Globus pallidus (tissue), 1 donor: ENCODE measurements around the gene KIF16B.

Experiments used
- DNase-seq: peaks from one replicate; pipeline ENCODE4 v3.0.0-alpha.2; 2015; ENCODE audit warnings: low spot score

The KIF16B gene

DNA sequence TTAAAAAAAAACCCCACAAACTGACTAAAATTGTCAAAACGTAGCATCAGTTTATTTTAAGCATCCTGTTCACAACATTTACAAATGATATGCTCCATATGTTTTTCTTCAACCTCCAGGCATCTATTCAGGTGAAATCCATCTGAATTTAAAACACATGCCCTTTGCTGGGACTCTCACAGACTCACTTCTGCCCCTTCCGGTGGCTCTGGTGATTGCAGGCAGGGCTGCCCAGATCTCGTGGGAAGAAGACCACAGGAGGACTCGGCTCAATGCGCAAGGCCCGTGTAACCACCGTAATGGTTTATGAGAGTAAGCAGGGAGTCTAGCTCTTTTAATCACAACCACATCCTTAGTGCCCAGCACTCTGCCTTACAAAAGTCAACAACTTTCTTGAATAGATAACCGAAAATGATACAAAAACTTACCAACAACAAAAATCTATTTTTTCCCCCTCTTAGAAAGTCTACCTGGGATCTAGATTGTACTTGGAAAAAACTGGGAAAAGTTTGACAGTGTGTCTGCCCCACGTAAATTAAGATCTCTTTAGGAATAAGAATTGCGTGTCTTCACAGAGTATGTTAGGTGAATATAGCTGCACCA is 139.1 kb downstream of the KIF16B start:
- DNase-seq, result peak; percentile 9

DNA sequence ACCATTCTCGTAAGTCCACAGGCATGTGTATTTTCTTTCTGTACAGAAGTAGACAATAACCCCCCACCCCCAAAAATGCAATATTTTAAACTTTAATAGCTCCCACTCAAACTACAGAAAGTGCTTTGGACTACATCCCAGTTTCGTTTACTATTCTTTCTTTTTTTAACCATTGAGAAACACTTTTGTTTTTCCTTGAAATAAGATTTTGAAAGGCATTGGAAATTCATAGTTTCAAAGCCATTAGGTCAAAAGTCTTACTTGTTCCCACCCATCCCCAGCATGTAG is 140.0 kb downstream of the KIF16B start:
- no peak for DNase-seq

GRCh38 chr20:16432466-16433292 is 140.6 kb downstream of the KIF16B start:
- no peak for DNase-seq

DNA sequence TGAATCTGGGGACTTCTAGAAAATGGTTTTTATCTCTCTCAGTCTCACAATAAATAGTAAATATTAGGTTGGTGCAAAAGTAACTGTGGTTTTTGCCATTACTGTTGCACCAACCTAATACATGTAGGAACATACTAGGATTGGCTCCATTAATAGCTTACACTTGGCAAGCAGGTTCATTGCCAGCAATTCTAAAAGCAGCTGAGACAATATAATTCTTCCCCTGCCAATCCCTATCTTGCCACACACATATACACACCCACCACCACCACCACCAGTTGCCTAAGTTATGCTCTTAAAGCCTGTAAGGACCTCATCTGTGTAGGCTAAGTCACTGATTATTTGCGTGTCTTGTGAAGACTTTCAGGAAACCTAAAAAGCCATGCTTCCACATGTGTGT is 145.1 kb downstream of the KIF16B start:
- DNase-seq, result no peak

DNA sequence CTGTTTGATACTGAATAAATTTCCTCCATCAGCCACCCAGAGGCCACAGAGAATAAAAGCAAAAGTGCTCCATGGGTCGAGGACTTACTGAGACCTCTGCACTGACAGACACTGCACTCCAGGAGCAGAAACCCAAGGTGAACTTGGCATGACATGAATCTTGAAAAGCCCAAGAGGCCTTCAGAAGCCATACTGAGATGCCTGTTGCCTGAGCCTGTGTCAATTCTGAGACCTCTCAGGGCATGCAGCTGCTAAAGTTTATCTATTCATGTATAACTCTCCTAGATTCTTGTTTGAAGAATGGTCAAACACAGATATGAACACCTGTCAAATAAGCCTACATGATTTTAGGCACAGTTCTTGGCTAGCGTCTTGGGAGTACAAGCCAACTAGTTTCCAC is 145.7 kb downstream of the KIF16B start:
- DNase-seq, result no peak

DNA sequence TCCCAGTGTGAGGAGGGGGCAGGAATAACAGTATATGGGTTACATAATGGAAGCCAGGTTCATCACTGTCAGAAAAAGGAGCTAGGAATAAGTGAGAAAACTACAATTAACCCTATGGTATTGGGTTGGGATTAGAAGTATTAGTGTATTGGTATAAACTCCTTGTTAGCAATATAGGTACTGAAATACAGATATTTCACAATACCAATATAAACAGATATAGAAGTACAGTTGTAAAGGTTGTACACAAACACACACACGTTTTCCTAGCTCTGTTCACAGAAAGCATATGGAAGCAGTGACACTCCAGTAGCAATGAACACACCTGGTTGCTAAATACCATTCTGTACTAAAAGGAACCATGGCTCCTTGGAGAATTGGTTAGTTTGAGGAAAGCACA is 148.5 kb downstream of the KIF16B start:
- no peak for DNase-seq

DNA sequence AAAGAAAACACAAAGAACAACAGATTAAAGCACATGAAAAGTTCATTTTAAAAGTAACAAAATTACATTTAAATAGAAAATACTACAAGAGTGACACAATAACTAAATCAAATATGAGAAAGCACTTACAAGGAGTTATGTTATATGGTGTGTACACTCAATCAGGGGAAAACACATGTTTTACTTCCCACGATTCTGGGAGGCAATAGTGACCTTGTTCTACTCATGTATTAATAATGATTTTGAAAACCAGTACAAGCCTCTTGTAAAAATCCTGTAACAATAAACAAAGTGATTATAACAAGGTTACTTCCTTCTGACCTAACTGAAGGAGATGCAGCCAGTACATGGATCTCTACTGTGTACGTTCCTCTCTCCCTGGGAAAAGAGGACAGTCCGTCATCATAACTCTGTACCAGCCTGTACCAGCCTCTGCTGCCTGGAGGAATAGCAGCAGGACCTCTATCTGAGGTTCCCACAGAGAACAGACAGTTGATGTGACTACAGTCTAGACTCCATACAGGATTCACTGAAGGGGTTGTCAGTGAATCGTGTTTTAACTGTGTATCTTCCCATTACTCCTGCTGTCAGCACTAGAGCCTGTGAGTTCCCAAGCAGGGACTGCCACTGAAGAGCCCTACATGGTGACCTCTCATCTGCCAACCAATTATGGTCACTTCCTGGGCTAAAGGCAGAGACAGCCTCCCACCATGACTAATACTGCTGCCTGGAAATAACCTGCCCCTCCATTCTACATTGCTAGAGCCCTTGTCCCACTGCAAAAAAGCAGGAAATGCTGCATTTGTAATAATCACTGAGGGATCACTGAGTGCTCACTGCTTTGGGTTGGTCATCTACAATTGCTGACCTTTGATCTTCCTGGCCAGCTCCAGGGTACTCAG is 149.7 kb downstream of the KIF16B start:
- no peak for DNase-seq

DNA sequence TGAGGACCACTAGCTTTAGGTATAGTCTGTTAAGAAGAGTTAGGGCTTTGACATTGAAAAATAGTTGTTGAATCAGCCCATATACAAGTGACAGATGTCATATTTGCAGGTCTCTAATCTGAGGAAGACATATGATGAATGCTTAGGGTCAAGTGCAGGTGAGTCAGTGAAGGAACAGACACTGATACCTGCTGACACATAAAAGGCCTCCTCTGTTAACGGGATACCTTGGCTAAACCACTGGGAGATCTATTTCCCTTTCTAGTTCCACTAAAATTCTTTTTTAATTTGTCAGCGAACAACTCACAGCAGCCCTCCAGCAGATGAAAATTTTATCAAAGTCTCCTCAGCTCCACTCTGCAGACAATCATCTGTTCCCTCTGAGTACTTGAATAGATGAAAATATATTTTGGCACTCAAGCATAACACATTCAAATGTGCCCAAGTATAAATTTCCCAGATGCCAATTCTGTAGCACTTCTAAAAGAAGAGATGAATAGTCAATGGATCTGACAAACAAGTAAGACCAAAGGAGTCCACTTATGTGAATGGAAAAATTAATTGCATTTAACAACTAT is 154.0 kb downstream of the KIF16B start:
- DNase-seq, result no peak

- no peak for DNase-seq
Observed at GRCh38 chr20:16418616-16419015, 154.6 kb downstream of the KIF16B start.

- no peak for DNase-seq
Observed at GRCh38 chr20:16417001-16417400, 156.2 kb downstream of the KIF16B start.

DNA sequence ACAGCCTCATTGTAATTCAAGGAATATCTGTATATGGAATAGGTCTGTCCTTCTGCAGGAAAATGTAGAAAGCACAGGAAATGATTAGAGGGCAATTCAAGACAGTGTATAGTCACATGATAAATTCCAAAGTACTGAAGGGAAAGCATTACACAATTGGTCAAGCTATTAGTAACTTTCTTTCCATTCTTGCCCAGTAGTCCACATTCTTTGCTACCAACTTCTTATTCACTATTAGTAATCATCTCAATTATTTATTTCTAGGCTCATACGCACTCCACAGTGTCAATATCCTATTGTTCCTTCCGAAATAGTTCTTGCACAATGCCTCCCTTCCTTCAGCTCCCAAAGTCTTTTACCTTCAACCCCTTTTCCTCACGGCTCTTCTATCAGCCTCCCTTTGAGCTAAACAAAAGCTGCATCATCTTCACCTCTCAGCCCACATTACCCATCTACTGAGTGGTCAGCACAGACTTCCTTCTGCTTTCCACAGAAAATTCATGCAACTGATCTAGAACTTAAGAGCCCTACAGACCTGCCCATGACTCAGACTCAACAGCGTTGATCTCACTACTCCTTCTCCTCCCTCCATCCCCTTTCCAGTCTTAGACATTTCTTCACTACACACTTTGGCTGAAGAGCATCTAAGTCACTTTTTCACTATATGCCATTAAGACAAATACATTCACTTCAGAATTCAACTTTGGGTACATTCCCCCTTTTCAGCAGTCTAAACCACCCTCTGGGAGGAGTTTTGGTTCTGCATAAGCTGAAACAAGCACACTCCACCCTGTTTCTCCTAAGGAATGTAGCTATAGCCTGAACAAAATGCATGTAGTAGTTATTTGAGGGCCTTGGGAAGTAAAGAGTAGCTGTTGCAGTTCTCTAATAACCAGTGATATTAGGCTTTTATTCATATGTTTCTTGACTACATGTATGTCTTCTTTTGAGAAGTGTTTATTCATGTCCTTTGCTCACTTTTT is 157.9 kb downstream of the KIF16B start:
- DNase-seq, result no peak

DNA sequence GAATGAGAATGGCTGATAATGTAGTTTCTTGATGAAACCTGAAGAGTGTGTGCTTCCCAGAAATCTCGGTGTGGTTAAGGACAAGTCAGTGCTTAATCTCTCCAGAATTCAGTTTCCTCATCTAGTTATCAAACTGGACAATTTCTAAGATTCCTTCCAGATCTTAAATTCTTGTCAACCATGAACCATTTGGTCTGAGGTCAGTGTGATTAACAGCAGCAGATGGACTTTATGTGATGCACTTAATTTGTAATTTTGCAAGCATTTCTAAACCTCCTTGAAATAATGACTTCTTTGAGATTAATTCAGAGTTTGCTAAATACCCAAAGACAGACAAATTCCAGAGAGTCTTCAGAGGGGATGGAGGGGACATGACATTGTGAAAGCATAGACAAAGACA is 160.3 kb downstream of the KIF16B start:
- DNase-seq, result no peak

DNA sequence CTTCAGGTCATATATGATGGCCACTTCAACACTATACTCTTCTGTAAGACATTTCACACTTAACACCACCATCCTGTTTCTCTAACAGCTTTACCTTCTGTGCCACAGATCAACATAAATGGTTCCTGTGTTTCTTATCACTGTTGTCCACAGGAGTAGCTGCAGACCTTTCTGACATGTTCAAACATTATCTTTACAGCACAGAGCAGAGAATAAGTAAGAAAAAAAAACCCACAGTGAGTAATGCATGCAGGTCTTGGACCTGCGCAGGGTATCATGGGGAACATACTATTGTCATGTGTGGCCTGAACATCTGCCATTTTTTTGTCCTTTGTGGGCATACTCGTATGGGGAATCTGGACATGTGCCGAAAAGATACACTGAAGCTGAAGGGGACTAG is 161.9 kb downstream of the KIF16B start:
- no peak for DNase-seq

GRCh38 chr20:16410626-16411025 is 162.6 kb downstream of the KIF16B start:
- no peak for DNase-seq

- no peak for DNase-seq
Observed at GRCh38 chr20:16408981-16409380, 164.3 kb downstream of the KIF16B start.

- no peak for DNase-seq
Observed at GRCh38 chr20:16407251-16408067, 165.8 kb downstream of the KIF16B start.

DNA sequence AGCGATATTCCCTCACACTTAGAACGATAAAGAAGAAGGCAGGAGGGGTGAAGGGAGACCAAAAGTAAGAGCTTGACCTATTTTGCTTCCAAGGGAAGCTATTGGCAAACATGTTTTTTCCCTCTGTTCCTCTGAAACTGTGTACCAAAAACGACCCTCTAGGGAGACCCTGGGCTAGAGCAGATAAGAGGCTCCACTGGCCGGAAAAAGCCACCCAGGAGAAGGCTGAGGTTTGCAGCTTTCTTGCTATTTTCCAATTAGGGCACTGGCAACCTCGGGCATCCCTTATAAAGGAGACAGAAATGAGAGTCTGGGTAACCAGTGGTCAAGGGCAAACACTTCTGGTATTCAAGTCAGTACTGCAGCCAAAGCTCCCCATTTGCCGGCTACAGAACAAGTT is 168.0 kb downstream of the KIF16B start:
- DNase-seq, result peak; percentile 9

DNA sequence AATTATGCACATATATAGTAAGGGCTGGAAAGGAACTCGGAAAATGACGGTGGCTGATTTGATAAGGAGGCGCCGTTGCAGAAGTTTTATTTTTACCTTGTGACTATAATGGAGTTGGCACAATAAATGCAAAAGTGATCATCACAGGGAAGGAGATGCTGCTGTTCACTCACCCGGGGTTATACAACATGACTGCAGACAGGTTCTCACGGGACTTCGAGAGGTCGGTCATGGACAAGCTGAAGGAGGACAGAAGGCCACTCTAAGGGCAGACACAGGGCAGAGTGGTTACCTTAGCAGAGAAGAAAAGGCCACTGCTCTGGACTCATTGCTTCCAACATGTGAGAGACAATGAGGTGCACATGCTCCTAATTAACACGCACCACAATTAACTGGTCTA is 168.6 kb downstream of the KIF16B start:
- no peak for DNase-seq

DNA sequence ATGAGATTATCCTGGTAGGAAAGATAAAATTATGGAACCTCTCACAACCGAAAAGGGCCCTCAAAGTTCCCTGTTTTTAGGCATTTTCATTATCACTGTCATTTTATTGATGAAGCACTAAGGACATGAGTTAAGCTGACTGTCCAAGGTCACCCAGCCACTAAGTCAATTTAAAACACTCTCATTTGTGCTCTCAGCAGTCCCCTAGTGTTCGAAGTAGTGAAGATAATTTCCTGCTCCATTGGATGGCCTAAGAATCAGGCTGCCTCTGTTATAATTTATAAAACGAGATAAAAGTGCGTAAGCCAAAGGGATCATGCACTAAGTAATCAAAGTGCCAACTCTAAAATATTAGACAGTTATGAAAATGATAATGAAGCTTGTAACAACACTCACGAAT is 169.1 kb downstream of the KIF16B start:
- DNase-seq, result no peak

DNA sequence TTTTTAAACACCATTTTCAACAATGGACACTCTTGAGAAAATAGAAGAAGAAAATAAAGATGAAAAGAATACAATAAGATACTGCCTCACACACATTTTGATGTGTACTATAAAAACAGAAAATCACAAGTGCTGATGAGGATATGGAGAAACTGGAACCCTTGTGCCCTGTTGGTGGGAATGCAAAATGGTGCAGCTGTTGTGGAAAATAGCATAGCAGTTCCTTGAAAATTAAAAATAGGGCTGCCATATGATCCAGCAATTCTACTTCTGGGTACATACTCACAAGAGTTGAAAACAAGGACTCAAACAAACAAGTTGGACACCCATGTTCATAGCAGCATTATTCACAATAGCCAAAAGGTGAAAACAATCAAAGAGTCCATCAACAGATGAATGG is 173.0 kb downstream of the KIF16B start:
- no peak for DNase-seq

DNA sequence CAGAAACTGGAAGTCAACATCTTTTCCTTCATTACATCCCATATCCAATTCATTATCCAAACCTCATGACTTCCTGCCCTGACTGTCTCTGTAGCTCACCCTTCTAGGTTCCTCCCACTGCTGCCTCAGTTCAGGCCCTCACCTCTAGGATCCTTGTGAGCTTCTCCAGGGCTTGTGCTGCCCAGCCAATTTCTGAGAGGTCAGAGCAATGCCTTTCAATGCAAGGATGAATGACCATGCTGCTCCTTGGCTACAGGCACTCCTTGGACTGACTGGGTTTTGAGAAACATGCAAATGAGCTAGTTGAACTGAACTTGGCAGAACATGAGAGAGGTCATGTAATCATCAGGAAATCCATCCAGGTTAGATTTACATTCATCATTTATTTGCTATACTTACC is 173.4 kb downstream of the KIF16B start:
- no peak for DNase-seq
